ENCODE data around the gene SCML1.

SCML1 gene

GRCh38 chrX:17750436-17750835 lies 13.1 kb downstream of the SCML1 start:
- TF ChIP-seq BACH2 (CRISPR knock-in tag; IDR thresholded peaks at IDR 0.05; ENCODE audit: borderline replicate concordance) (no peak), ISL1 (CRISPR knock-in tag; IDR thresholded peaks at IDR 0.05) (no peak), PATZ1 (CRISPR knock-in tag; IDR thresholded peaks at IDR 0.05; ENCODE audit: borderline replicate concordance) (no peak), CREB5 (CRISPR knock-in tag; IDR thresholded peaks at IDR 0.05; ENCODE audit: low read depth) (no peak), CSDC2 (CRISPR knock-in tag; IDR thresholded peaks at IDR 0.05) (no peak), SNAI2 (CRISPR knock-in tag; IDR thresholded peaks at IDR 0.05) (no peak), ZFP30 (CRISPR knock-in tag; IDR thresholded peaks at IDR 0.05) (no peak)
- no peak for ATAC-seq

GRCh38 chrX:17758382-17758781 lies 21.1 kb downstream of the SCML1 start:
- TF ChIP-seq ESRRG (CRISPR knock-in tag; IDR thresholded peaks at IDR 0.05) (no peak), CSDC2 (CRISPR knock-in tag; IDR thresholded peaks at IDR 0.05) (no peak), TCF4 (CRISPR knock-in tag; IDR thresholded peaks at IDR 0.05; ENCODE audit: borderline replicate concordance) (no peak), PATZ1 (CRISPR knock-in tag; IDR thresholded peaks at IDR 0.05; ENCODE audit: borderline replicate concordance) (no peak), GLIS3 (CRISPR knock-in tag; IDR thresholded peaks at IDR 0.05) (no peak), ARNTL (CRISPR knock-in tag; IDR thresholded peaks at IDR 0.05; ENCODE audit: borderline replicate concordance, low read depth) (no peak), CREB5 (CRISPR knock-in tag; IDR thresholded peaks at IDR 0.05; ENCODE audit: low read depth) (no peak), SNAI2 (CRISPR knock-in tag; IDR thresholded peaks at IDR 0.05) (no peak), POU6F1 (CRISPR knock-in tag; IDR thresholded peaks at IDR 0.05; ENCODE audit: borderline replicate concordance, low read depth) (no peak), ZNF565 (CRISPR knock-in tag; conservative IDR thresholded peaks at IDR 0.05; ENCODE audit: low read depth) (no peak), ZNF8 (CRISPR knock-in tag; IDR thresholded peaks at IDR 0.05) (no peak), BACH2 (CRISPR knock-in tag; IDR thresholded peaks at IDR 0.05; ENCODE audit: borderline replicate concordance) (no peak), OSR1 (CRISPR knock-in tag; IDR thresholded peaks at IDR 0.05) (no peak), TOX (CRISPR knock-in tag; IDR thresholded peaks at IDR 0.05; ENCODE audit: borderline replicate concordance) (no peak), ZC3H10 (CRISPR knock-in tag; IDR thresholded peaks at IDR 0.05) (no peak)
- TF ChIP-seq, protein P1, sequence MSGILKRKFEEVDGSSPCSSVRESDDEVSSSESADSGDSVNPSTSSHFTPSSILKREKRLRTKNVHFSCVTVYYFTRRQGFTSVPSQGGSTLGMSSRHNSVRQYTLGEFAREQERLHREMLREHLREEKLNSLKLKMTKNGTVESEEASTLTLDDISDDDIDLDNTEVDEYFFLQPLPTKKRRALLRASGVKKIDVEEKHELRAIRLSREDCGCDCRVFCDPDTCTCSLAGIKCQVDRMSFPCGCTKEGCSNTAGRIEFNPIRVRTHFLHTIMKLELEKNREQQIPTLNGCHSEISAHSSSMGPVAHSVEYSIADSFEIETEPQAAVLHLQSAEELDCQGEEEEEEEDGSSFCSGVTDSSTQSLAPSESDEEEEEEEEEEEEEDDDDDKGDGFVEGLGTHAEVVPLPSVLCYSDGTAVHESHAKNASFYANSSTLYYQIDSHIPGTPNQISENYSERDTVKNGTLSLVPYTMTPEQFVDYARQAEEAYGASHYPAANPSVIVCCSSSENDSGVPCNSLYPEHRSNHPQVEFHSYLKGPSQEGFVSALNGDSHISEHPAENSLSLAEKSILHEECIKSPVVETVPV (CRISPR knock-in tag; IDR thresholded peaks at IDR 0.05): no peak
- TF ChIP-seq, protein P2, sequence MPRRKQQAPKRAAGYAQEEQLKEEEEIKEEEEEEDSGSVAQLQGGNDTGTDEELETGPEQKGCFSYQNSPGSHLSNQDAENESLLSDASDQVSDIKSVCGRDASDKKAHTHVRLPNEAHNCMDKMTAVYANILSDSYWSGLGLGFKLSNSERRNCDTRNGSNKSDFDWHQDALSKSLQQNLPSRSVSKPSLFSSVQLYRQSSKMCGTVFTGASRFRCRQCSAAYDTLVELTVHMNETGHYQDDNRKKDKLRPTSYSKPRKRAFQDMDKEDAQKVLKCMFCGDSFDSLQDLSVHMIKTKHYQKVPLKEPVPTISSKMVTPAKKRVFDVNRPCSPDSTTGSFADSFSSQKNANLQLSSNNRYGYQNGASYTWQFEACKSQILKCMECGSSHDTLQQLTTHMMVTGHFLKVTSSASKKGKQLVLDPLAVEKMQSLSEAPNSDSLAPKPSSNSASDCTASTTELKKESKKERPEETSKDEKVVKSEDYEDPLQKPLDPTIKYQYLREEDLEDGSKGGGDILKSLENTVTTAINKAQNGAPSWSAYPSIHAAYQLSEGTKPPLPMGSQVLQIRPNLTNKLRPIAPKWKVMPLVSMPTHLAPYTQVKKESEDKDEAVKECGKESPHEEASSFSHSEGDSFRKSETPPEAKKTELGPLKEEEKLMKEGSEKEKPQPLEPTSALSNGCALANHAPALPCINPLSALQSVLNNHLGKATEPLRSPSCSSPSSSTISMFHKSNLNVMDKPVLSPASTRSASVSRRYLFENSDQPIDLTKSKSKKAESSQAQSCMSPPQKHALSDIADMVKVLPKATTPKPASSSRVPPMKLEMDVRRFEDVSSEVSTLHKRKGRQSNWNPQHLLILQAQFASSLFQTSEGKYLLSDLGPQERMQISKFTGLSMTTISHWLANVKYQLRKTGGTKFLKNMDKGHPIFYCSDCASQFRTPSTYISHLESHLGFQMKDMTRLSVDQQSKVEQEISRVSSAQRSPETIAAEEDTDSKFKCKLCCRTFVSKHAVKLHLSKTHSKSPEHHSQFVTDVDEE (CRISPR knock-in tag; IDR thresholded peaks at IDR 0.05): no peak
- ATAC-seq: no peak

Measured in SK-N-SH treated with all-trans-retinoic acid at 6 μM for 48 hours (cell line).